NCI-H226 (cell line): ENCODE results near the gene IRF2.

Source experiments
- DNase-seq: peaks from one replicate; pipeline ENCODE4 v3.0.0-alpha.2; 2015

The IRF2 gene

GRCh38 chr4:184450045-184450444 lies 24.3 kb downstream of the IRF2 start:
- no peak for DNase-seq

DNA sequence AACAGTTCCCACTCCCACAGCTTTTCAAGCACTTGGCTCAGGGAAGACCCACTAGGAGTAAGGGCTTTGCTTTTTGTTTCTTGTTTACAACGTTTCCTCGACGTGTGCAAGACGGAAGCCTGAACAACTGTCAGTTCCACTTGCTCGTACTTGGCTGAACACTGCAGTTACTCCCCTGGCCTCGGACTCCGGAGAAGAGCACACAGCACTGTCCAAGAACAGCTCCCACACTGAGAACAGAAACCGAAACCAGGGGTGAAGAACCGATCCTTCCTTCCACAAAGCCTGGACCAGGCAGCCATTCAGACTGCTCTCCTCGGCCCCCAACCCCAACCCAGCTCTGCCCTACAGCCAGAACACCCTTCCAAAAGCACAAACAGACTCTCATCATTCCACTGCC lies 25.5 kb downstream of the IRF2 start:
- DNase-seq: peak; percentile 67

- no peak for DNase-seq
These were observed 26.2 kb downstream of the IRF2 start for GRCh38 chr4:184448141-184448540.

DNA sequence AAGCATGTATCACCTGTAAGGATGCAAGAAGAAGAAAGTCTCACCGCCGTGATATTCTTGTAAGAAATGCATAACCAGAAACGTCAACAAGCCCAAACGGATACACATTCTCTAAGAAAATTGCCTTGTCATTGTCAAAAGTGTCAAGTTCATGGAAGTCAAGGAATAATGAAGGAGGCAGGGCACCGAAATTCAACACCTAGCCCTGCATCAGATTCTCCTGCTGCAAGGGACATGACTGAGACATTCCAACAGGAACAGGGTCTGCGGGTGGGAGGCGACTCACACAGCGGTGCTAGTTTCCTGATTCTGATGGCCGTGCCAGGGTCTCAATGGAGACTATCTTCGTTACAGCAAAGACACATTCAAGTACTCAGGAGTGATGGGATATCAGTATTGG lies 26.7 kb downstream of the IRF2 start:
- no peak for DNase-seq

GRCh38 chr4:184446132-184446658 lies 28.2 kb downstream of the IRF2 start:
- DNase-seq: no peak

- DNase-seq: no peak
These were observed 29.4 kb downstream of the IRF2 start for GRCh38 chr4:184444953-184445309.

DNA sequence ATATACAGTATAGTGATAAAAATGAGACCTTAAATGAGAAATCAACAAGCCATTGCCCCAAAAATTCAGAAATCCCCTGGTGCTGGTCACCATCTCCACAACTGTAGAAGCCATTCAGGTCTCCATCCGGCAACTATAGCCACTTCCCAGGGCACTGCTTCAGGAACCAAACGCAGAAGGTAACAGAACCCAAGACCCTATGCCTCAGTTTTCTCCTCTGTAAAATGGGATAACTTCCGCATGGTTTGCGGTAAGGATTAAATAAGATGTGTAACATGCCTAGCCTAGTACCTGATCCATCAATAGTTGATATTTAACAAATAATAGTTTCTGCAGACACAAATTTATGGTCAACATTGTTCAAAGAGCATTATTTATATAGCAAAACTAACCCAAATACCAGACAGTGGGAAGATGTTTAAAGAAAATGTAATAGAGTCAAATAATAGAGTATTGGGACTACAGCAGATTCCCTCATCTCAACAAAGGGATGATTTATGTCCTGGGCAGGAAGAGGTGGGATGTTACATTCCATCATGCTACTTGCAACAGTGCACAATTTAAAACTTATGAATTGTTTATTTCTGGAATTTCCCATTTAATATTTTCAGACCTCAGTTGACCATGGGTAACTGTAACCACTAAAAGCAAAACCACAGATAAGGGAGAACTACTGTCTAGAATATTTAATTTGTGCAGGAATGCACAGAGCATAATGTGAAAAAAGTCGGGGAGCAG lies 30.0 kb downstream of the IRF2 start:
- peak; percentile 45 for DNase-seq

DNA sequence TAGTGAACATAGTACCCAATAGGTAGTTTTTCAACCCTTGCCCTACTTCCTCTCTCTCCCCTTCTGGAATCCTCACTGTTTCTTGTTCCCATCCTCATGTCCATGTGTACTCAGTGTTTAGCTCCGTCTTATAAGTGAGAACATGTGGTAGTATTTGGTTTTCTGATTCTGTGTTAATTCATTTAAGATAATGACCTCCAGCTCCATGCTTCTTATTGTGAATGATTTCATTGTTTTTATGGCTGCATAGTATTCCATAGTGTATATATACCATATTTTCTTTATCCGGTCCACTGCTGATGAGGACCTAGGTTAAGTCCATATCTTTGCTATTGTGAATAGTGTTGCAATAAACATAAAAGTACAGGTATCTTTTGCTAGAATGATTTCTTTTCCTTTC lies 31.0 kb downstream of the IRF2 start:
- DNase-seq: no peak

- no peak for DNase-seq
These were observed 32.1 kb downstream of the IRF2 start for GRCh38 chr4:184442314-184442635.

DNA sequence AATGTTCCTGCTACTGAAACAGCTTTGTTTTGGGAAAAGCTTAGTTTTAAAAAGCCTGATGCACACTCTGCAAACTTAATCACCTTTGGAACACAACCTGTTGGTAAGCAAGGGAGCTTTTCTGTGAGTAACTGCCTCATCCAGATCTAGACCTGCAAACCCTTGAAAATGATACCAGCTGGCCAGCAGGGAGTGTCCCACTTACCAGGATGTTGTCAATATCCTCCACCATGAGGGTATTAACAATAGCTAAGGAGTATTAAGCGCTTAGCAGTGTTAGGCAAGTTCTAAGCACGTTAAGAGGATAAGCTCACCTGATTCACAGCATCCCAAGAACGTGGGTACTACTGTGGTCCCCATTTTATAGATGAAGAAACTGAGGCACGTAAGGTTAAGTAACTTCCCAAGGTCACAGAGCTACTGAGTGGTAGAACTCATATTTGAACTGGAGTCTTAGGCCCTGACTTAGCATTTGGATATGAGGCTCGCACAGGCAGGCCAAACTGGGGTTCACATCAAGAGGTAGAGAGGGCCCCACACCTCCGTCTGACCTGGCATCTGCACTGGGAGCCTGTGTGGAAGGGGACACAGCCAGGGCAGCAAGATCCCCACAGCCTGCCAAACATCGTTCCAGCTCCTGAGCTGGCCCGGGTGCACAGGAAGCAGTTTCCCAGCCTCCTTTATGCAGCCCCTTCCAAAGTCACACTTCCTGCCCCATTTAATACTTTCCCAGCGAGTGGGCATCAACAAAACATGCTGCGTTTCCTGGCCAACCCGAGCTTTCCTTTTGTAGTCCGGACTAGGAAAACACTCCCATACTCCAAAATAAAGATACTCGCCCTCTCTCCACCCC lies 32.7 kb downstream of the IRF2 start:
- DNase-seq: no peak

GRCh38 chr4:184440595-184441358 lies 33.6 kb downstream of the IRF2 start:
- no peak for DNase-seq

DNA sequence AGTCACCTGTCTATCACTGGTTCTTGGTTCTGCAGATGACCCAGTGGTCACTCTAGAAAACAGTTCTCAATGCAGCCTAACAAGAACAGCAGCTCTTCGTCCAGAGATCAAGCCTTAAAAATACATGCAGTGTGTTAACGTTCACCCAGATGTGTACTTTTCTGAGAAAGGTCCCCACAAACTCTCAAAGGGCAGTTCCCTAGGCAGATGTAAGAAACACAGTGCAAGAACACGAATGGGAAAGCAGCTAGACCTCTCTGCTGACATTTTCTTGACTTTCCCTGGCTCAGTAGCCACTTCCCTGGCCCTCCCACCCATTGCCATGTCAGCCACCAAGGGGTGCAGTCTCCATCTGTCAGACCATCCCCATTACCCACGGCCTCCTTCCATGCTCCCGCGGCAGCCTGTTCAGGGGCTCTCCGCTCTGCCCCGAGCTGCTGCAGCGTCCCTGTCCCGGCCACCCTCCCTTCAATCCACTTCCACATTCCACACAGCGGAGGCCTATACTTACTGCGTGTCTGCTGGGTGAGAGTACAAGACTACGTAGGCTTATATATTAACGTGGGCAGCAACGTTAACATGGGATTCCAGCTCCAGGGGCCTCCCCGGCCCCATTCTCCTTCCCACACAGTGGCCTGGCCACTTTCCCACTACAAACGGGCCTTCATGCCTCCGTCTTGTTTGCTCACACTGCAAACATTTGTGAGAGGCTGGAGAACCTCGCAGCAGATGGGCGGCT lies 34.3 kb downstream of the IRF2 start:
- DNase-seq: no peak

- no peak for DNase-seq
These were observed 35.0 kb downstream of the IRF2 start for GRCh38 chr4:184439386-184439785.

GRCh38 chr4:184438375-184438774 lies 36.0 kb downstream of the IRF2 start:
- no peak for DNase-seq

GRCh38 chr4:184437565-184438265 lies 36.6 kb downstream of the IRF2 start:
- no peak for DNase-seq

DNA sequence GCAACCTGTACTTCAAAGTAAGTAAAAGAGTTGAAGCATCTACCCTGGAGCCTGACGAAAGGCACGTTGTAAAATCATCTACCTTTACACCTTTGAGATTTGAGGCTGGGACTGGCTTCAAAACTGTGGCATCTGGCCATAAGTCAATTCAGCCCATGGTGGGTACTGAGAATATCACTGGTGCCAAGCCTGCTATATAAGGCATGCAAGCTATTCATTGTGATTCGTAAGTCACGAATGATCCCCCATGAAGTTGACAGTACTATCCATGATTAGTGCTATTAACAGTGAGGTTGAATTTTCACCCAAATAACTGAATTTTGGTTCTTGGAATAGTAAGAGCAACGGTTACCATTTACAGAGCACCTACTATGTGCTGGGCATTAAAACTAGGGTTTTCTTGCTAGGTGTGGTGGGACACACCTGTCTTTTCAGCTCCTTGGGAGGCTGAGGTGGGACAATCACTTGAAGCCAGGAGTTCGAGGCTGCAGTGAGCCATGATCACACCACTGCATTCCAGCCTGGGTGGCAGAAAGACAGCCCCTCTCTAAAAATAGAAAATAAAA lies 39.8 kb downstream of the IRF2 start:
- peak; percentile 15 for DNase-seq

- no peak for DNase-seq
These were observed 40.3 kb downstream of the IRF2 start for GRCh38 chr4:184434021-184434420.

GRCh38 chr4:184433258-184433892 lies 41.0 kb downstream of the IRF2 start:
- DNase-seq: no peak

- no peak for DNase-seq
These were observed 42.0 kb downstream of the IRF2 start for GRCh38 chr4:184432127-184432922.

DNA sequence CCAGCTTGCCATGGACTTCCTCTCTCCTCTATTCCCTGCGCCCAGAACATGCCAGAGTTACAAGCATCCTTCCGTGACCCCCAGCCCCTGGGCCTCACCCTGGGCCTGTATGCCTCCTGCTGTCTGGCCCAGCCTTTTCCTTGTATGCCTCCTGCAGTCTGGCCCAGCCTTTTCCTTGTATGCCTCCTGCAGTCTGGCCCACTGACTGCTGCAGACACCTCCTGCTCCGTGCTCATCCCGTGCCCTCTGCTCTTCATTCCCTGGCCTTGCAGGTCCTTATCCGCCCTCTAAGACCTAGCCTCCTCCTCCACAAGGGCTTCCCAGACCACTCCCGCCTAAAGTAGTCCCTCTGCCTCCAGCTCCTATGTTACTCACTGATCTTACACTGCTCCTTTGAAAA lies 44.2 kb downstream of the IRF2 start:
- no peak for DNase-seq
